ENCODE measurements around the gene HDLBP.

GRCh38 chr2:241252778-241253475, 62.5 kb downstream of the HDLBP start:
- no peak for TF ChIP-seq CTCF (IDR thresholded peaks at IDR 0.05)
- TF ChIP-seq POLR2A (IDR thresholded peaks at IDR 0.05), result no peak
